Right forelimb (tissue), 1 donor: Measurements from ENCODE around the gene DFFA.
A peak's percentile ranks its signal among the peaks of the same experiment; 100 is the strongest.
"Not testable (repeated sequence)": the region's sequence is repeated elsewhere in the genome, so short reads cannot be mapped to it uniquely, and the experiment has no call there.

Experiments used
- DNase-seq: peaks from one replicate; pipeline ENCODE4 v3.0.0-alpha.2; 2018

DFFA gene

GRCh38 chr1:10425826-10426534, 46.3 kb downstream of the DFFA start:
- not testable (repeated sequence) for DNase-seq

GRCh38 chr1:10424651-10425050, 47.7 kb downstream of the DFFA start:
- DNase-seq = no peak

- peak; percentile 52 for DNase-seq
These were observed 48.3 kb downstream of the DFFA start for GRCh38 chr1:10424034-10424433.

GRCh38 chr1:10421637-10422036, 50.7 kb downstream of the DFFA start:
- no peak for DNase-seq

- DNase-seq = no peak
These were observed 53.0 kb downstream of the DFFA start for GRCh38 chr1:10419351-10419750.

- DNase-seq = not testable (repeated sequence)
These were observed 53.6 kb downstream of the DFFA start for GRCh38 chr1:10418741-10419140.

GRCh38 chr1:10415967-10416366, 56.4 kb downstream of the DFFA start:
- DNase-seq = not testable (repeated sequence)

GRCh38 chr1:10415211-10415930, 57.0 kb downstream of the DFFA start:
- no peak for DNase-seq

- no peak for DNase-seq
These were observed 65.1 kb downstream of the DFFA start for GRCh38 chr1:10407201-10407600.
